Measurements from ENCODE around the gene KRTAP5-9.

GRCh38 chr11:71537537-71537936 lies 10.7 kb upstream of the KRTAP5-9 start:
- TF ChIP-seq CTCF (IDR thresholded peaks at IDR 0.05 in 2 of 3, conservative IDR thresholded peaks at IDR 0.05 in 1 of 3; ENCODE audit: insufficient read depth in 2 of 3, low read depth in 1 of 3, low read length in 3 of 3) (no peak), SMC3 (conservative IDR thresholded peaks at IDR 0.05; ENCODE audit: insufficient read depth, low read depth, low read length) (no peak), POLR3A (IDR thresholded peaks at IDR 0.05; ENCODE audit: borderline replicate concordance, extremely low read depth, insufficient read depth, insufficient read length) (no peak), ZNF121 (CRISPR knock-in tag; conservative IDR thresholded peaks at IDR 0.05) (no peak), TEAD2 (tag; IDR thresholded peaks at IDR 0.05) (no peak), ZNF398 (CRISPR knock-in tag; IDR thresholded peaks at IDR 0.05) (no peak), GATA2 (CRISPR knock-in tag; IDR thresholded peaks at IDR 0.05) (no peak), GABPB1 (CRISPR knock-in tag; IDR thresholded peaks at IDR 0.05) (no peak), ZBTB26 (CRISPR knock-in tag; IDR thresholded peaks at IDR 0.05) (no peak), SPI1 (IDR thresholded peaks at IDR 0.05; ENCODE audit: borderline replicate concordance, low read depth, low read length) (no peak), CHD2 (IDR thresholded peaks at IDR 0.05; ENCODE audit: low read depth, low read length) (no peak)
